Activated CD4-positive, alpha-beta T cell treated with anti-CD3 and anti-CD28 coated beads, Interleukin-2, amount 50 U/mL, for 24 hours (primary cell): ENCODE data around the gene IL36G.
"Not testable (repeated sequence)": the region's sequence is repeated elsewhere in the genome, so short reads cannot be mapped to it uniquely, and the experiment has no call there.

ENCODE experiments used
- DNase-seq, 2 donors: peaks; one replicate each; pipeline ENCODE4 v3.0.0-alpha.2; 2020; ENCODE audit warnings: low read depth in 1 of 2, low spot score in 1 of 2

Gene IL36G

DNA sequence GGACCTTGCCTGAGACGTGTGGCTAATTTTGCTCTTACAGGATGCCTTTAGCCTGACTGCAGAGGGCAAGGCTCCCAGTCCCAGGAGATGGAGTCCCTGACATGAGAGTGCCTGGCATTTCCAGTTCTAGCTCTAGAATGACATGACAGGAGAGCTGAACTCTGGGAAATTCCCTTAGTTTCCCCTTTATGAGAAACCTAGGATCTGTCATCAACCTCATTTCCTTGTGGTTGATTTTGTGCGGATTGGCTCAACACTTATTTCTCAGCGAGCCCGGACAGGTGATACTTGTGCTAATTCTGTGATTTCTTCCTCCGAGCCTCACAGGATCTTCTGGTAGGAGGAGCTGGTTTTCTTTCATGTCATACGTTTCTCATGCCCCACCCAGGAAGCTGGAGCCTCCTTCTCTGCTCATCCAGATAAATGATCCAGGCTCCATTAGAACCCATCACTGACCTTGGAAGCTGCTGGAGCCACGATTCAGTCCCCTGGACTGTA lies at the start of gene IL36G:
Gene IL36G, plus strand, starts transcription at position 448 of the 498 bp plus-strand sequence. CDS start 633 bp downstream, outside the sequence.
- DNase-seq: no peak

DNA sequence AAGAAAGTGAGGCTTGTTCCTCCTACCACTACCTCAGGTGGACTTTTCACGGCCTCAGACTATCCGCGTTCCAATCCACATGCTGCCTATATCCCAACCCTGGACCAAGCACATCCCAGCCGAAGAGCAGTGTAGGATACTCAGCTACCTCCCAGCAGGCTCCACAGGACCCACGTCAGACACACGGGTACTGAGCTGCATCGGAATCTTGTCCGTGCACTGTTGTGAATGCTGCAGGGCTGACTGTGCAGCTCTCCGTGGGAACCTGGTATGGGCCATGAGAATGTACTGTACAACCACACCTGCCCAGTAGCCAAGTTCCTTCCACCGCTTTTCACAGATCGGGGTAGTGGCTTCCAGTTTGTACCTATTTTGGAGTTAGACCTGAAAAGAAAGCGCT lies 44.5 kb upstream of the IL36G start:
- DNase-seq: no peak

DNA sequence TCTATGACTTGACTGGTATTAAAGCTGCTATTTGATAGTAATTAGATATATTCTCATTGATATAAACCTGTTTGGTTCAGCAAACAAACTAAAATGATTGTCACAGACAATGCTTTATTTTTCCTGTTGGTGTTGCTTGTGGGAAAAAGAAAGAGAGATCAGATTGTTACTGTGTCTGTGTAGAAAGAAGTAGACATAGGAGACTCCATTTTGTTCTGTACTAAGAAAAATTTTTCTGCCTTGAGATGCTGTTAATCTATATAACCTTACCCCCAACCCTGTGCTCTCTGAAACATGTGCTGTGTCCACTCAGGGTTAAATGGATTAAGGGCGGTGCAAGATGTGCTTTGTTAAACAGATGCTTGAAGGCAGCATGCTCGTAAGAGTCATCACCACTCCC lies 43.7 kb upstream of the IL36G start:
- not testable (repeated sequence) for DNase-seq

DNA sequence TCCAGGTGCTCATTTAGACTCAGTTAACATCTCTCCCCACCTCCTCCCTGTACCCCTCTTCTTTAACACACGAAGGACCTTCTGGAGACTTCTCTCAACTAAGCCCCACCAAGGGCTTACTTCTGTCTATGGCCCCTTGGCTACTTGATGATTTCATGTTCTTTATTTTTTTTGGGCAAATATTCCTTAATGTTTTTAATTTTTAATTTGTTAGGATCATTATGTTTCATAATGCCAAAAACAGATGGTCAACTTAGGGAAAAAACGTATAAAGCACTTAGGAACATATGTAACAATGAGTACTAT lies 40.9 kb upstream of the IL36G start:
- DNase-seq: no peak

DNA sequence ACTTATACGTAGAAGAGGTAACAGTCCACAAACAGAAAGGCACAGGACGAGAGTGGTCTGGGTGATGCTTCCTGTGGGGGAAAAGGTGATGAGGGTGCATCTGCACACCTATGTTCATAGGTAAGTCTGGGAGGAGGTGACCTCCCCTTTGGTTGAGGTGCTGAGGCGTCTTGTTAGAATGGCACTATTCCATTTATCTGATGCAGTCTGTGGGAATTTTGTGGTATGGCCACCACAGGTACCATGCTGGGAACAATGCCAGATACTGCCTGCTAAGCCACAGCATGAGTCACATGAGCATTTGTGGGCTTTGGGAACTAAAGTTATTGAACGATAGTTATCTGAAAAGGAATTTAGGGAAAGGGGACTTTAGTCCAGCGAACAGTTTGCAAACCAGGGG lies 38.9 kb upstream of the IL36G start:
- no peak for DNase-seq

DNA sequence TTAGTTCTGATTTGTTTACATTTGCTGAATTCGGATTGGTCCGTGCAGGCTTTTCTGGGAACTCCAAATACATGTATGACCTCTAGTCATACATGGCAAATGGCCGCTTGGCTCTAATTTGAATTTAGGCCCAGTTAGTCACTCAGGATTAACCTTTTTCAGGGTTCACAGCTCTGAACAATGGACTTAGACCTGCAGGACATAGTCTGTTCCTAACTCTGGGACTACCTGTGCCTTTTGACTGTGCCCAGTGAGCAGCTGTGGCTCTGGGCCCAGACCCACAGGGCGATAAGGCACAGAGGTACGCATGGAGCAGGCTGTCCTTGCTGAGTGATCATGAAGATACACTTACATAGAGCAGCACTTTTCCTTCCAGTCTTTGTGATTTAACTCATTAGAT lies 38.4 kb upstream of the IL36G start:
- DNase-seq: no peak

DNA sequence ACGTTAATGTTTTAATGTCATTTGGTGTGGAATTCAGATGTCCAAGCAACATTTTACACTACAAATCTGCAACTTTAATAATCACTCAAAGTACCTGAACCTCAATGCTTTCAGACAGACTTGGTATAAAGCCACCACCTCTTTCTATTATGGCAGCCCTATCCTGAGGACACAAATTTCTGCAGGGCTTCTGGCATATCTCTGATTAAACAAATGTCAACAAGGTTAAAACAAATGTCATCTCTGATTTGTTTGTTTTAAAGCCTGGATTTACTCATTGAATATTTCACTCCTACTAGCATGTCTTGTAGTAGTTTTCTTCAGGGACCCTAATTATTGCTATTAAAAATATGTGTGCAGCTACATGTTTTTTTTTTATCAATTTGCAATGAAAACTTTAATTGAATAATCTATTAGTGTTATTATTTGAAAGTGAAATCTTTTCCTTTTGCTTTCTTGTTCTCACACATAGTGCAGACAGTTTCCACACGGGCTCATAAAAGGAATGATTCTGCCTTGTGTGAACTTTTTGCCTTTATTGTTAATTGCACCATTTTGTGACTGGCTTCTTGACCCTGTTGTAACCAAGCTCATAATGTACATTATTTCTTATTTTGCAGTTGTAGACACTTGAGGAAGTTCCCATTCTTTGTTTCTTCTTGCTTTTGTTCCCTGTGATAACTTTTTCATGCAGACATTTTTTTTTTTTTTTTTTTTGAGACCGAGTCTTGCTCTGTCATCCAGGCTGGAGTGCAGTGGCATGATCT lies 36.8 kb upstream of the IL36G start:
- no peak for DNase-seq

DNA sequence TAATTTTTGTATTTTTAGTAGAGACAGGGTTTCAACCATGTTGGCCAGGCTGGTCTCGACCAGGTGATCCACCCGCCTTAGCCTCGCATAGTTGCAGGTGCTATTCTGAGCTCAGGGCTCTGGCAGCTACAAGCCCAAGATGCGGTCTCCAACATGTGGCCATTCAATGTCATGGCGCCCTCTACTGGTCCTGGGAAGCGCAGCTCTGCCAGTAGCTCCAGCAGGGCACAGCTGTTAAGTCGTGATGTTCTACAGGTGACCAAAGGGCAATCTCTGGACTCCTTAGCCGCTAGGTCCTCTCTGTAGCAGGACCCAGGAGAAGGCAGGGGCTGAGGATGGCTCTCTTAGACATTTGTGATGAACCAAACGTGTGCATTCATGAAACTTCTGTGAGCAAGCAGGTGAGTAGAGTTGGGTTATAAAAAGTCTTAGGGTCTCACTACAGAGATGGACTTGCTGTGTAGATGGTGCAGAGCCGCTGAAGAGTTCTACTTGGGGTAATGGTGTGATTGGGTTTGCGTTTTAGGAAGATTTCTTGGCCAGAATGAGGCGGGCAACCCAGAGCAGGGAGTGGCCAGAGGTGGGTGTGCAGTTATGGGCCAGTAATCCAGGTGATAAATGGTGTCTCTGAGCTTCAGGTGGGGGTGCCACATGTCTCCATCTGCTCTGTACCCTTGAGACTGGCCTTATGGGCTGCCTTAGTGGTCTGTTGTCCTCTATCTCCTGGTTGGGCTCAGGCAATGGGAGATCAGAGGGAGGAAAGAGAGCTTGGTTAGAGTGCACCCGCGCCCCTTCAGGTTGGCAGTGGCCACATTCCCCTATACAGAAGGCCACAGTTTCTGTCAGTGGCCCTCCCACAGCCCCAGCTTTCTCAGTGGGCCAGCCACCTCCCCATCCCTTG lies 35.8 kb upstream of the IL36G start:
- peak; percentile 23 to 37 for DNase-seq

DNA sequence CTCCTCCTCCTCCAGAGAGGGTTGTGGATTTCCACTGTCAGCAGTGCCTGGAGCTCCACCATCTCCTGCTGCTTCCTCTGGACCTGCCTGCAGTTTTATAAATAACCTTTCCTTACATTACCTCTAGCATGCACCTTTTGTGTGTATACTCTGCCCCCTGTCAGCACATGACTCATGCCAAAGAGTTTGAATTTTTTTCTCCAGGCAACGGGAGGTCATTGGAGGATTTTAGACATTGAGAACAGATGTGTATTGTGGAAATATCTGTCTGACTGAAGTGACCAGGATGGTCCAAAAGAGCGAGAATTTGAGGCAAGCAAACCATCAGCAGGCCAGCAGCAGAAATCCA lies 35.2 kb upstream of the IL36G start:
- no peak for DNase-seq

DNA sequence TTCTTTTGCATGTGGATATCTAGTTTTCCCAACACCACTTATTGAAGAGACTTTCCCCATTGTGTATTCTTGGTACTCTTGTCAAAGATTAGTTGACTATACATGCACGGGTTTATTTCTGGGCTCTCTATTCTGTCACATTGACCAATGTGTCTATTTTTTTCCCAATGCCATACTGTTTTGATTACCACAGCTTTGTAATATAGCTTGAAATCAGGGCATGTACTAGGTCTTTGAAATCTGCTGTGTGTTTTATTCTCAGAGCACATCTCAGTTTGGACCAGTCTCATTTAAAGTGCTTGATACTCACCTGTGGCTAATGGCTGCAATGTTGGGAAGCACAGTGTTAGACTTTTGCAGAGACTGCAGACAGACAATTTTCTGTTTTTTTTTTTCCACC lies 32.8 kb upstream of the IL36G start:
- DNase-seq: no peak

DNA sequence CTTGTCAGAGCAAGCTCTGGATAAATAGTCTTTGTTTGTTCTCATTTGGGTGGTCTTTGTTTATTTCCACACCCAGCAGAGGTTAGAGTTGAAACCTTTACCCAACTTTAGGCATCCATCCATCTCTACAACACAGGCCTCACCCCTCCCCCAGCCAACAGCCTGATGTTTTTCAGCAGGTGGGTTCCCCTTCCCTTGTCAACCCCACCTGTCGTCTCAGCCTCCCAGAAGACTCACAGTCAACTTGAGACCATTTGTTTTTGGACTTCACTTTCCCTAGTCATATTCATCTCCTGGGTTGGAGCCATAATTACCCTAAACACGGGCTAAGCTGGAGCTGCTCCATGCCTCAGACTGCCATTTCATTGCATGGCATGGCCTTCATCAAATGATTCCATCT lies 31.7 kb upstream of the IL36G start:
- DNase-seq: no peak

DNA sequence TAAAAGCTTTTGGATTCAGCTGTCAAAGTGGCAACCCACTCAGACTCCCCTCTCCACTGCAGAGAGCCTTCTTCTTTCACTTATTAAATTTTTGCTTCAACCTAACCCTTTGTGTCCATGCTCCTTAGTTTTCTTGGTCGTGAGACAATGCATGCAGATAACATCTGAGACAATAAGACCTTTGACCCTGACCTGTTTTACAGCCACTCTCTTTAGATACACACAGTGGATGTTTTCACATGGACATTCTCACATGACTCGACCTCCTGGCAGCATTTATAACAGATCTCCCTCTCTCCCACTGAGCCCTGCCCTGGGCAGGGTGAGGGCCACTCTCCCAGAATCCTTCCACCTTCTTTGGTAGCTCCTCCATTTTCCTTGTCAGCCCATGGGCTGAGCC lies 30.4 kb upstream of the IL36G start:
- no peak for DNase-seq

DNA sequence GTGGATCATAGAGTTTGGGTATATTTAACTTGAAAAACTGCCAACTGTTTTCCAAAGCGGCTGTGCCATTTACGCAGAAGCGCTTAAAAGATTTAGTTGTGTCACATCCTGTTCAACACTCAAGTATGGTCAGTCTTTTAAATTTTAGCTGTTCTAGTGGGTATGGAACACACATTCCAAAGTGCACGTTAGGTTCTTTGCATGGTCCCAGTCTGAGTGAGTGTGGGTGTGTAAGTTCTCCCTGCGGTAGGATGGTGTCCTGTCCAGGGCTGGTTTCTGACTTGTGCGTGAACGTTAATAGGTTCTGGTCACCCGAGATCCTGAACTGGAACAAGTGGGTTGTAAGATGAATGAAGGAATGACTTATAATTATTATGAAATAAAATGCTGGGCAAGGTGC lies 28.4 kb upstream of the IL36G start:
- DNase-seq: no peak

DNA sequence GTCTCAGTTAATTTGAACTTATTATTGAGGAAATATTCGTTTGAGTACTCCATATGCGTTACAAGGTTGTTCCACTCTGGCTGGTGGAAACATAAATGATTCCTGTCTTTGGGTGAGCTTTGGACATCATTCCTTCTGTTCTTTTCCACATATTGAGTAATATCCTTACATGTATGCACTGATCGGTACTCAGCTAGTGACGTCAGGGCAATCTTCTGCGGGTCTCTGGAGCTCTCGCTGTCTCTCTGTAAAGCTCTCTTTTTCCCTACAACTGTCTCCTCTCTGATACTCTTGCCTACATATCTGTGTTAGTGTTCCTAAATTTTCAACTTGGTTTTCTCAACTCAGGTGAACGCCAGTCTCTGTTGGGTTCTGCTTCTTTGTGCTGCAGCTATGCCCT lies 23.4 kb upstream of the IL36G start:
- DNase-seq: no peak

DNA sequence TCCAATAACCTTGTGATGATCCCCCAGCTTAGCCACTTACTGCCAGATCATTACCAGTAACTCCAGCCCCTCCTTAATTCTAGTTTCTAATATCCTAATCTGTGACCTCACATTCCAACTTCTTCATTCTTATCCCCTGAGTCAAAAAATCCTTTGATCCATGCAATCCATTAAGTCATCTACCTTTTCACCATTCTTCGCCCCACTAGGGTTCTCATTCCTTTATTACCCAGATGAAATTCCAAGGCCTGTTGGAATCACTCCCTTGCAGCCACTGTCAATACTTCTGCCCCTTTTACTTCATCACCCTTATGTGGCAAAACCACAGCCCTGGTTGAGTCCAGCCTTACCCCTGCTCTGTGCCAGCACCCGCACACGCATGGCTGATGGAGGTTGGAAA lies 20.3 kb upstream of the IL36G start:
- DNase-seq: no peak

DNA sequence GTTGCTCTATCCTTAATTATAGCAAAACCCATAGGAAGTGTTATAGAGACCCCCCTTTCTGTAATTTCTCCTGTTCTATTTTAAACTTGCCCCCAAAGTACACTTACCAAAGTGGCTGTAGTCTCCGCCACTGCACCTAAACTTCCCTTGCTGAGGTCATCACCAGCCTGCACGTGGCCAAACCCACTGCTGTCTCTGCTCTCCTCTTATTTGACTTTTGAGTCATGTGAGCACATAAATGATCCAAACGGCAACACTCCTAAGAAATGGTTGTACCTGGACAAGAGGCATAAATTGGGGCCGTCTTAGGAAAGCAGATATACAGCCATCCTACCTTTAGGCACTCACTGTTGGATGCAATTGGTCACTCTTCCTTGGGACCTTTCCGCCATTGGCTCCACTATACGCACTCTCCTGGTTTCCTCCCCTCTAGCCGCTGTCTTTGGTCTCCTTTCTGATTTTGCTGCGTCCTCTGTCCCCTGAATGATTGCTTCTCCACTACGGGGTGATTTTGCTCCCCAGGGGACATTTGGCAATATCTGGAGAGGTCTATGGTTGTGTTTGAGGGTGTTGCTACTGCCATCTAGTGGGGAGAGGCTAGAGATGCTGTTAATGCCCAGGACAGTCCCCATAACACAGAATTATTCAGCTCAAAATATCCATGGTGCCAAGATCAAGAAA lies 19.2 kb upstream of the IL36G start:
- DNase-seq: peak in 1 of 2 donors; percentile 40

DNA sequence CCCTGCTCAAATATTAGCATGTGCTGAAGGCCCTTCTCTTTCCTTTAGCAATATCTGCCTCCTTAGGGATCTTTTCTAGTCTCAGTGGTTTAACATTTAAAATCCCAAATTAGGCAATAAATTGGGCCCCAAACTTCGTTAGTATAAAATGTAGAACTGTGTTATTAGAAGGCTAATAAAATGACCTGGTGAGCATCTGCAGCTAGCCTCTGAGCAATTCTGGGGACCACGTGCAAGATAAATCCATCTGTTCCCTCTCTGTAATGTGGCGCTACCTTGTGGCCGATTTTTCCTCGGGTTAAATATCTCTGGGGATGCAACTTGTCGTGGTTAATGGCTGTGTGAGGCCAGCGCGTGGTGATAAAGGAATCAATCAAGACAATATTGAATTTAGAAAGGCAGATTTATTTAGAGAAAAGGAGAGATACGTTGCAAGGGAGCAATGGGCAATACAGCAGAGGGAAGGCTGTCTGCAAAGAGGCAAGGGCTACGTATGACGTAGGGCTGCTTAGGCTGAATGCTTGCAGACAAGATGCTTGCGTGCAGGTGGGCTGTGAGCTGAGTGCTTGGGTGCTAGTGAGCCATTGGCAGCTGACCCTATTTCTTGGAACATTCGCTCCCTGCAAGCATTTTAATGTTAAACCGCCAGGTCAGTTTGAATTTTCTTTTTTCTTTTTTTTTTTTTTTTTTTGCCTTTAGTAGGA lies 18.5 kb upstream of the IL36G start:
- no peak for DNase-seq

DNA sequence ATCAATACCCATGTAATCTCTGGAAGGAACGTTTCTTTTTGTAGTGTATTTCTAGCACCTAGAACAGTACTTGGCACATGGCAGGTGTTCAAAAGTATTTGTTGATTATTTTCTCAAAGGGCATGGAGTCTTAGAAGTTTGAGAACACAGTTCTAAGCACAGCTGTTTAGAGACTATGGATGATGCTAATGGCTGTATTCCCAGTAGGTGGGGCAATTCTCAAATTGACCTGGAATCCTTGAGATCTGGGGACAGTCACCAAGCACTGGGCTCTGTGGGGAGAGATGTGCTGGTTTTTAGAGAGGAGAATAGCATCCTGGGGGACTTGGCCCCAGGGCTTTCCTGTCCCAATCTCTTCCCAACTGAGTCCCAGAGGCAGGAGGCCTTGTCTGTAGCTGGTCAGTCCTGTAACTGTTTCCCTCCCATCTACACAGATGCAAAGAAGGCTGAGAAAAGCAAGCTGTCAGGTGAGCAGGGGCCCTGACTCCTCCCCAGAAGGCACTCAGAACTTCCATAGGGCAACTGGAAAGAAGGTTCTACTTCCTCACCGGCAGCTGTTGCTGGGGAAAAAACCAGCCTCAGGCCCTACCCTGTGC lies 17.5 kb upstream of the IL36G start:
- DNase-seq: no peak

DNA sequence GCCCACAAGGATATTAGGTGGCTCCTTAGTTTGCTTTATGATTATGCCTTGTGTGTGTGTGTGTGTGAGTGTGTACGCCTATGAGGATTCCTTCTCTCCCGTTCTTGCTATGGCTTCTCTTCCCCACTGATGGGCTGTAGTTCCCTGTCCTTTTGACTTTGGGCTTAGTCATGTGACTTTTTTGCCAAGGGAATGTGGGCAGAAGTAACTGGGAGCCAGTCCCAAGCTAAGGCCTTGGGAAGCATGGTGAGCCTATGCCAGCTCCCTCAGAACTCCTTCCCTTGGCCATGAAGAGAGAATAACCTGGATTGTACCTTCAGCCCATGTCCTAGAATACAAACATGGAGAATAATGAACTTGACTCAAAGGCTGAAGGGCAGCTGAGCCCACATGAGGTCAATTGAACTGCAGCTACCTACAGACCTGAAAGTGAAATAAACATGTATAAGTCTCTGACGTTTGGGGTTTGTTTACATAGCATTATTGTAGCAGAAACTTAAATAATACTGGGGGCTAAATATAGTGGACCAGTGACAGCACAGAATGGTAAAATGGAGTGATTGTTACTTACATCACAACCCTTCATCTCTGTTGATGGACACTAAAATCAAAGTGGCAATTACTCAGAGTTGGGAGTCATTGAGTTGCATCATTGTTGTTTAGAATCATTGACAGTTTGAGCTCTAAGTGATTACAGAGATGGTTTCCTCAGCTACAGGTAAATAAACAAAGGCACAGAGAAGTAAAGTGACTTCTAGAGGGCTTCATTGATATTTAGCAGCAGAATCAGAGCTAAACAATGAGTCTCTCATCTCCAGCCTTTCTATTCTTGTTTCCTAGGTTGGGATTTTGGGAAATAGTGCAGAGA lies 15.3 kb upstream of the IL36G start:
- no peak for DNase-seq

DNA sequence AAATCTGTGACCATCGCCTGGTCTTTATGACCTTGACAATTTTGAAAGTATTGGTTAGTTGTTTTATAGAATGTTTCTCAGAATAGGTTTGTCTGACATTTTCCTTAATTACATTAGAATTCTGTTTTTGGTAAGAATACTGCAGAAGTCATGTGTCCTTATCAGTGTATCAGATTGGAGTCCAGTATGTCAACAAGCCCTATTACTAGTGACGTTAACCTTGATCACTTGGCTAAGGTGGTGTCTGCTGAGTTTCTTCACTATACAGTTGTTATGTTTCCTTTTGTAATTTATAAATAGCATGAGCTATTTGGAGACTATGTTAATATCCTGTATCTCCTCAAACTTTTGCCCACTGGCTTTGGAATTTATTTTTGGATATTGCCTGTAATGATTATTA lies 10.8 kb upstream of the IL36G start:
- no peak for DNase-seq
